HG03039 (cell line): ENCODE results near the gene SLIT1.
A peak's percentile ranks its signal among the peaks of the same experiment; 100 is the strongest.

Experiments used
- ATAC-seq: cut with Tn5 transposase; IDR thresholded peaks from one replicate; pipeline ENCODE4 v1.9.1; 2021; ENCODE audit warnings: mild to moderate bottlenecking, moderate library complexity; ENCODE audit not compliant: unreplicated experiment

Gene SLIT1

GRCh38 chr10:97029271-97029670 lies 156.5 kb downstream of the SLIT1 start:
- ATAC-seq: no peak

GRCh38 chr10:97028832-97029178 lies 157.0 kb downstream of the SLIT1 start:
- ATAC-seq: no peak

GRCh38 chr10:97028126-97028831 lies 157.5 kb downstream of the SLIT1 start:
- ATAC-seq: no peak

DNA sequence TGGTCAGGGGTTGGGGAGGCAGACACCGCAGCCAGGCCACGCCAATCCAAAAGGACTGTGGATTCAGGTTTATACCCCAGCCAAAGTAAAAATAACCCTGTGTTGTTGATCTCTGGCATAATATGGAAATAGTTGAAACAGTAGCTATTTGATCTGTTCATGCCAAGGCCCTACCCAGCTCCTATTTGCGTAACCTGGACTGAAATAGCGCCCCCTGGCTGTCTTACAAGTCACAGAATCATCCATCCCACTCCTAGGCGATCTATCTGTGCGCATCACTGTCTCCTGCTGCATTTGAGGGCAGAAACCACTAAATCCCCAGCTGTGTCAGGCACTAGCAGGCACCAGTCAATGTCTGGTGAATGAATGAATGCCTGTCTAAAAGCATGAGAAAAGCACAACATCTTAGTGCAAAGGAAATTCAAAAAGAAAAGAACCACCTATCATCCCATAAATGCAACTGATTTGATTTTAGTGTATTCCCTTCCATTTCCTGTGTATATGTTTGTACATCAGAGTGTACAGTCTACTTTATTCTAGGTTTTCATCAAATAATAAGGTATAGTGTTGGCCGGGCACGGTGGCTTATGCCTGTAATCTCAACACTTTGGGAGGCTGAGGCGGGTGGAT lies 160.0 kb downstream of the SLIT1 start:
- no peak for ATAC-seq

GRCh38 chr10:97024168-97025073 lies 161.3 kb downstream of the SLIT1 start:
- ATAC-seq: no peak

- no peak for ATAC-seq
These were observed 162.2 kb downstream of the SLIT1 start for GRCh38 chr10:97023401-97024167.

DNA sequence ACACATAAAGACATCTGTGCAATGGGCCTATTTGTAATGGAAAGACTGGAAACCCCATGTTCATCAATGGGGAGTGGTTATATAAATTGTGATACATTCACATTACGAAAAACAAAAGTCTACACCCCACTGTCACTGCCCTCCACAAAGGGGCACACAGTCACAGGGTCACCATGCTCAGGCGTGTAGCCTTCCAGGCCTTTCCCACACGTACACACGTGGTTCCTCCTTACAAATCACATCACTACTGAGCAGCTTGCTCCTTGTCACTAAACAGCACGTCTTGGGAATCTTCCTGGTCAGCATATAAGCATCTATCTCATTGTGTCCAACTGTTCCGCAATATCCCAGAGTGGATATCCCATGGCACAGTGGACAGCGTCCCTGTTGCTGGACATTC lies 163.1 kb downstream of the SLIT1 start:
- ATAC-seq: no peak

- no peak for ATAC-seq
These were observed 165.0 kb downstream of the SLIT1 start for GRCh38 chr10:97020452-97021400.

DNA sequence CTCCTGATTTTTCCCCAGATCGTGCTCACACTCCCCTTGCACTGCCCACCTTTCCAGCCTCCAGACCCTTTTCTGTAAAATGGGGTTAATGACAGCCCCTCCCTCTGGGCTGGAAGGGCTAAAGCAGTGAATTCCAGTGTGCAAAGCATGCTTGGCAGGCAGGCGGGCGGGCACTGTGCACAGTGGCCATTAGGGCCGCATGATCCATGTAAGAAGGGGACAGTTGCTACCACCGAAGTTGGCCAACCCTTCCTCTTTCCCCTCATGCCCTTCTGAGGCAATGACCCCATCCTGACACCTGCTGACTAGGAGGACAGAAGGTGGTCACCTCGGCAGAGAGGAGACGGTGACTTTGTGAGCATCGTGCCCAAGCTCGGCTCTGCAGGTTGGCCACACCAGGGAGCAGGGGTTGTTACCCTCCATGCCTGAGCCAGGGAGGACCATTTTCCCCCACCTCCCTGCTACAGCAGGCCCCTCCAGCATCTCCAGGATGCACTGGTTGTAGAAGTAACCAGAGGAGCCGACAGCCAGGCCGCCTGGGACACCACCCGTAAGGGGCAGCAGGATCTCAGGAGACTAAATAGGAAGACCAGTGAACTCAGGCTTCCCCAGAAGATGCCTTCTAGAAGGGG lies 166.4 kb downstream of the SLIT1 start:
- ATAC-seq: no peak

DNA sequence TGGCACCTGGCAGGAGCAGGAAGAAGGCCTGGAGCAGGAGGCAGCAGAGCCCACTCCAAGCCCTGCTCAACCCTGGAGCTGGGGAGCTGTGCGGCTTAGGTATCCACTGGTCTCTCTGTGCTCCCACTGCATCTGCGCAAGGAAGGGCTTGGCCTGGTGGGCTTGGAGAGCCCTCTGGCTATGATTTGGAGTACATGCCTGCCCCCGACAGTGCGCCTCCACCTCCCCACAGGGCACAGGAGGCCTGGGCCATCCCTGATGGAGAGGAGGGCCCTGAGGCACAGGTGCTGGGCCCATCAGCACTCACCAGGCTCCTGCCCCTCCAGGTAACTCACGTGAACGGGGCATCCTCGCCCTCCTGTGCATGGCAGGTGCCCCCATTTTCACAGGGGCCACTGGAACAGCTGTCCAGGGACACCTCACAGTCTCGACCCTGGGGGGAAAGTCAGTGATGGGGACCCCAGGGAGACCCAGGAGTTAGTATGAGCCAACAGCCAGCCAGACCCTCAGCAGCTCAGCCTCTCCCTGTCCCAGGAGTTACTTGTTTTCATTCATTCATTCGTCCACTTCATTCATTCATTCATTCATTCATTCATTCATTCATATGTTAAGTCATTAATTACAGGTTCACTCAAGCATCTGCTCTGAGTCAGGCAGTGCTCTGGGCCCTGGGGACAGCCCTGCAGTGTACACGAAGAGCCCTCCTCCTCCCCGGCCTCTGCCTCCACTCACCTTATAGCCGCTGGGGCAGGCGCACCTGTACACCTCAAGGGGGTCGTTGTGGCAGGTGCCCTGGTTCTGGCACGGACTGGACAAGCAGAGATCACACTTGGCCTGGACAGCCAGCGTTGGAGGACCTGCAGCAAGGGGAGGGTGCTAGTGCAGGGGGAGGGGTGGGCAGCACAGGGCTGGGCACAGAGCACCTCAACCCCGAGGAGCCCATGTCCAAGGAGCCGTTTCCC lies 167.2 kb downstream of the SLIT1 start:
- no peak for ATAC-seq

DNA sequence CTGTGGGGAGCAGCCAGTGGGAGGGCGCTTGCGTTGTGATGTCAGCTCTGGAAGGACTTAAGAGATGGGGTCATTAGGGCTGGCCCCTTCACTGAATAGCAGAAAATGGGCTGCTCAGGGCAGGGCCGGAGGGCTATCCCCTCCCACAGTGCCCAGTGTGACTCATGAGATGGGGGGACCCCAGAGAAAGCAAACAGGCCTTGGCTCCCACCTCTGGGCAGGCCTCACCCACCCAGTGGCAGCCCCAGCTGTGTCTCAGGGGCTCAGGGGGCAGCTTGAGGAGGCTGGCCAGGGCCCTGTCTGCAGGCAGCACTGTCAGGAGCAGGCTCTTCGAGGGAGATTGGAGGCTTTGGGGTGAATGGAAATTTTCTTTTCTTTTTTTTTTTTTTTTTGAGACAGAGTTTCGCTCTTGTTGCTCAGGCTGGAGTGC lies 168.3 kb downstream of the SLIT1 start:
- no peak for ATAC-seq

- peak; percentile 71 for ATAC-seq
These were observed 168.9 kb downstream of the SLIT1 start for GRCh38 chr10:97016728-97017473.

DNA sequence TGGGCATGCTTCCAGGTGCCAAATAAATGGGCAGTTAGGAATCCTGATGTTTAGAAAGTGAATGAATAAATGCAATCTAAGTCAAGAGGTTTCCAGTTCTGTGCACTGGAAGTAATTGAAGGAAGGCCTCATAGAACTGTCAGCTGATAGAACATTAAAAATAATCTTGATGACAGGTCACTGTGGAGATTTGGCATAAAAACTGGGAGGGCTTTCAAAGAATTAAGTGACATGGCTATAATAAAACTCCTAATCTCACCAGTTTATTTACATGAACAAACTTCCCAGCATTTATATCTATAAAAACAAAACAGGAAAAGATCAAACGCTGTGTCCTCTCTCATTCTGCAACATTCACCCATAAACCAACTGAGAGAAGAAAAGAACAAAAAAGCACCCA lies 170.5 kb downstream of the SLIT1 start:
- ATAC-seq: no peak

GRCh38 chr10:97013983-97014382 lies 171.8 kb downstream of the SLIT1 start:
- ATAC-seq: no peak

DNA sequence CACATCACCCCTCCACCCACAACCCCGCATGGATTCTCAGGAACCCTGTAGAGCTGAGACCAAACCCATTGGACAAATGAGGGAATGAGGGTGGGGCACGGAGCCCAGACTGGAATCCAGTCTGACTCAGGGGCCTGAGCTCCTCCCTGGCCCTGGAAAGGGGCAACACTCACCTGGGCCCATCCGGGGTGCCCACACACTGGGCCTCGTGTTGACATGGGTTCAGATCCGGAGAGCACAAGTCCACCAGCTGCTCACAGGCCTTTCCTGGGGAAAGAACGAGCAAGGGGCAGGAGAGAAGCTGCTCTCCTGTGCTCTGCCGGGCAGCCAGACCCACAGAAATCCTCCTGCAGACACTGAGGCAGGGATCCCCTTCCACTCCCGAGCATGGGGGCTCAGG lies 172.2 kb downstream of the SLIT1 start:
- no peak for ATAC-seq

DNA sequence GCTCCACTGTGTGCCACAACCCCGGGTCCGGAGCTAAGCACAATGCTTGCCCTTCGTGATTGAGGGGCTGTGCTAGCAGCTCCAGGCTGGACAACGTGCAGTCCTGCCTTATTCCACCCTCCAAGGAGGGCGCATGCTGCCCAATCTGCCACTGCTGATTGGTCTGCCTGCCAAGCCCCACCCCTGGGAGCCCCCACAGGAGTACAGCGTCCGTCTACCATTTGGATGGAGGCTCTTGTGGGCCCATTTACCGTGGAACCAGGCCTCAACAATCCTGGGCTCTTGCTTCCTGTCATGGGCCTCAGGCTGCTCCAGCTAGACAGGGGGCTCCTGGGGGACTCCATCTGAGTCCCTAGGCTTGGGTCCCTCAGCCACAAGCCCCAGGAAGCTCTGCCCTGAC lies 173.3 kb downstream of the SLIT1 start:
- ATAC-seq: no peak

DNA sequence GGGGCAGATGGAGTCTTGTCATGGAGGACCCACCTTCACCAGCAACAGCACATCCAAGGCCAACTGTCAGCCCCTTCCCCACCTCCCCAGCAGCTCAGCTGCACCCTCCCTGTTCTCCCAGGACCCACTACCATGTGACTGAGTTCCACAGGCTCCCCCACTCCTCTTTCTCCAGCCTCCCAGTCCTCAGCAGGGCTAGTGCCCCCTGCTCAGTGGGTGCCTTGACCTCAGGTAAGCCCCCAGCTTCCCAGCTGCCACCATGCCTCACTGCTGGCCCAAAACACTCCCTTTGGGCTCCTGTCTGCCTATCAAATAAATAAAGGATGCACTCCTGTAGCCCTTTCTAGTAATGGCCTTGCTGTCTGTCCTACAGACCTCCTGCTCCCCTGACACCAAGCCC lies 174.4 kb downstream of the SLIT1 start:
- ATAC-seq: no peak
